Measurements from ENCODE around the gene SOX10.
A peak's percentile ranks its signal among the peaks of the same experiment; 100 is the strongest.

SOX10 gene

DNA sequence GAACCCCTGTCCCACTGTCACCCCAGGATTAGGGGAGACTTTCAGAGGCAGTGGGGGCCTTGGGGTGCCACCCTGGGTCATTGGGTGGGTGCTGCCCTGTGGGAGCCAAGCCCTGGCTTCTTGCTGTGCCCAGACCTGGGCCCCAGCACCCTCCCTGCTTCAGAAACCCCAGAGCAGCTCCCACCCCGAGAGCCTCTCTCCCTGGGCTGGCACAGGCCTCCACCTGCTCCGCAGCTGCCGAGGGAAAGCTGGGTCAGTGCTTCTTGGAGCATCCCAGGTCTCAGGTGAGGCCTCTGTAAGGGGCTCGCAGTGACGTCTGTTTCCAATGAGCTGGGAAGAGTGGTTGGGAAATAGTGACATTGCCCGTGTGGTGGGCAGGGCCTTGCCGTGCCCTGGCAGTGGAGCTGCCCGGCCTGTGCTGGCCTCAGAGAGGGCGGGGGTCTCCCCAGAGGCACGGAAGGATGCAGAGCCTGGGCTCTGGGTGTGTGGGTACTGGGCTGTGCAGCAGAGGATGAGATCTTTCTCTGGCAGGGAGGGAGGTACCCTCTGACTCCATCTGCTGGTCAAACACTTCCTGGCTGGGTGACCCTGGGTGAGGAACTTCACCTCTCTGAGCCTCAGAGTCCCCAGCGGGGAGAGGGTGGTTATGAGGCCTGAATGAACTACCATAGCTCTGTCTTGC lies 53.9 kb downstream of the SOX10 start:
- DNase-seq, result peak in 2 of 14 donors; percentile 16 to 43

DNA sequence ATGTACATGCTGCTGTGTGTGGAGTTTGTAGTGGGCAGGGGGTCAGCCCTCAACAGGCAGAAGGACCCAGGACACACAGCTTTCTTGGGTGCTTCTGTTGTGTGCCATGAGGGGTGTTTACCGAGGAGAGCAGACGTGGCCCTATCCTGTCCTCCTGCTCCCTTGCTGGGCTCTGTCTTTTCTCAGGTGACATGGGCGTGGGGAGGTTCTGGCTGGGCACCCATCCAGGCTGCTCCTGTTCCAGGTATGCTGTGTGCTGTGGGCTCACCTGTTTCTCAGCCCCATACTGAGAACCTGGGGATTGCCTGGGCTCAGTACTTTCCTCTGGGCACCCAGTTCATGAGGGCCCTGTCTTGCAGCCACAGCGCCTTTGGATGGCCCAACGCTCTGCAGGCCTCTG lies 55.0 kb downstream of the SOX10 start:
- no peak for DNase-seq

- DNase-seq, result no peak
Observed at GRCh38 chr22:37927637-37927936, 56.8 kb downstream of the SOX10 start.

- no peak for DNase-seq
Observed at GRCh38 chr22:37926771-37927636, 57.4 kb downstream of the SOX10 start.

GRCh38 chr22:37926358-37926757 lies 58.0 kb downstream of the SOX10 start:
- DNase-seq, result no peak

DNA sequence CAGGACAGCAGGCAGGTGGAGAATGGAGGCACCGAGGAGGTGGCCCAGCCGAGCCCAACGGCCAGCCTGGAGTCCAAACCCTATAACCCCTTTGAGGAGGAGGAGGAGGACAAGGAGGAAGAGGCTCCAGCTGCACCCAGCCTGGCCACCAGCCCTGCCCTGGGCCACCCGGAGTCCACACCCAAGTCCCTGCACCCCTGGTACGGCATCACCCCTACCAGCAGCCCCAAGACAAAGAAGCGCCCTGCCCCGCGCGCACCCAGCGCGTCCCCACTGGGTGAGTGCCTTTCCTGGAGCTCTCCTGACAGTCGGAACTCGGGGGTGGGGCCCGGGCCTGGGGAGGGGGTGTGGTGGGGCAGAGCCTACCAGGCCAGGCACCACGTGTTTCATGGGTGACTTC lies 58.6 kb downstream of the SOX10 start:
- DNase-seq, result no peak

DNA sequence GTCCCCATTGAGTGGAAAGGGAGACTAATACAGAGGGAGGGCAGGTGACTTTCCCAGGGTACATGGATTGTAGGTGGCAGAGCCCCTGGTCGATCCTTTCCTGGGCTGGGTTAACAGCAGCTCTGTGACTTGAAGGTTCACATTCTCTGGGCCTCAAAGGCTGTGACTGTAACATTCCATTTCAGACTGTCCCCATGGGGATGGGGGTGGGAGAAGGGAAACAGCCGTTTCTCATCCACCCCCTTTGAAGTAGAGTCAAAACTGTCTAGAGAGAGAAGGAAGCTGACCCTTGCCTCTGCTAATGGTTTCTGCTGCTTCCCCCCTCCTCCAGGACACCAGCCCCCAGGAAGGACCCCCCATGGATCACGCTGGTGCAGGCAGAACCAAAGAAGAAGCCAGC lies 59.0 kb downstream of the SOX10 start:
- DNase-seq, result no peak

- no peak for DNase-seq
Observed at GRCh38 chr22:37924386-37925065, 59.8 kb downstream of the SOX10 start.

DNA sequence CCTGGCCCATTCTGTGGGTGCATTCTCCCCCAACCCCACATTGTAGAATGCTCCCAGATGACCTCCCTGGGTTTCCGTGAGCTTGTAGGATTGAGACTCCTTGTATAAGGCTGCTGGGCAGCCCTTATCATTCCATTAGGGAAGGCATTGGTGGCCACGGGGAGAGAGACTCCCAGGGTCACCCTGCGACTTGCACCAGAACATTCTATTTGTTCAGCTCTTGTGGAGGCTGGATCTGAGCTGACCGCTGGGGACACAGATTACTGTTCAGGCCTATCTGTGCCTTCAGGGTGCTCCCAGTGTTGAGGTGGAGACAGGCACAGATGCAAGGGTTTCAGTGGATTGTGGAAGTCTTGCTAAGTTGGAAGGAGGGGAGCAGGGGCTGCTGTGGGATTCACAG lies 60.4 kb downstream of the SOX10 start:
- DNase-seq, result no peak

Data from C1 segment of cervical spinal cord (tissue), 14 donors.